ENCODE results near the gene CSNK1G2. TPM values are rescaled to one million over a fixed set of nuclear protein-coding genes. Genes with fewer than 3 reads are reported as not detected.
A peak's percentile ranks its signal among the peaks of the same experiment; 100 is the strongest.
"Not testable (repeated sequence)": the region's sequence is repeated elsewhere in the genome, so short reads cannot be mapped to it uniquely, and the experiment has no call there.

Gene CSNK1G2
- total RNA-seq, 3 donors from 2014 or later: 31.5 to 76.7 (median 68.2) TPM

DNA sequence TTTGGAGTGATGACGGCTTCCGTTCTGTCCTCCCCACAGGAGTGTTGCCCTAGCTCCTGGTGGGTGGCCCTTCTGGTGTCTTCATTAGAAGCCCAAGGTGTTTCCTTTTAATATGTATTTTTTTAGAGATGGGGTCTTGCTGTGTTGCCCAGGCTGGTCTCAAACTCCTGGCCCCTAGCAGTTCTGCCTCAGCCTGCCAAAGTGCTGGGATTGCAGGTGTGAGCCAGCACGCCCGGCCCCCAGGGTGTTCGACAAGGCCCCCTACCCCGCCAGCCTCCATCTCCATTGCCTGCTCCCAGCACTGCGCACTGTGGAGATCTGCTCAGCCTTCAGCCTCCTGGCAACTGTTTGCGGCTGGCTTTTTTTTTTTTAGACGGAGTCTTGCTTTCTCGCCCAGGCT is 43.4 kb downstream of the CSNK1G2 start:
- no peak overlapping the region for H3K27ac ChIP-seq
- intact Hi-C loops (cut with DNase I; ENCODE audit: low total_unique reads): no loop called here
- no peak for DNase-seq (ENCODE audit: low spot score in 2 of 2)
- H3K27me3 ChIP-seq: no peaks in the 10 kb centered on the region
- H3K9me3 ChIP-seq: no peaks in the 10 kb centered on the region
- no peaks in the 10 kb centered on the region for H3K4me1 ChIP-seq
- no peaks in the 10 kb centered on the region for H3K36me3 ChIP-seq
- no peak for TF ChIP-seq POLR2AphosphoS5 (IDR thresholded peaks at IDR 0.05)
- TF ChIP-seq CTCF (IDR thresholded peaks at IDR 0.05): no peak
- TF ChIP-seq POLR2A (IDR thresholded peaks at IDR 0.05): no peak
- no peak overlapping the region for H3K4me3 ChIP-seq

DNA sequence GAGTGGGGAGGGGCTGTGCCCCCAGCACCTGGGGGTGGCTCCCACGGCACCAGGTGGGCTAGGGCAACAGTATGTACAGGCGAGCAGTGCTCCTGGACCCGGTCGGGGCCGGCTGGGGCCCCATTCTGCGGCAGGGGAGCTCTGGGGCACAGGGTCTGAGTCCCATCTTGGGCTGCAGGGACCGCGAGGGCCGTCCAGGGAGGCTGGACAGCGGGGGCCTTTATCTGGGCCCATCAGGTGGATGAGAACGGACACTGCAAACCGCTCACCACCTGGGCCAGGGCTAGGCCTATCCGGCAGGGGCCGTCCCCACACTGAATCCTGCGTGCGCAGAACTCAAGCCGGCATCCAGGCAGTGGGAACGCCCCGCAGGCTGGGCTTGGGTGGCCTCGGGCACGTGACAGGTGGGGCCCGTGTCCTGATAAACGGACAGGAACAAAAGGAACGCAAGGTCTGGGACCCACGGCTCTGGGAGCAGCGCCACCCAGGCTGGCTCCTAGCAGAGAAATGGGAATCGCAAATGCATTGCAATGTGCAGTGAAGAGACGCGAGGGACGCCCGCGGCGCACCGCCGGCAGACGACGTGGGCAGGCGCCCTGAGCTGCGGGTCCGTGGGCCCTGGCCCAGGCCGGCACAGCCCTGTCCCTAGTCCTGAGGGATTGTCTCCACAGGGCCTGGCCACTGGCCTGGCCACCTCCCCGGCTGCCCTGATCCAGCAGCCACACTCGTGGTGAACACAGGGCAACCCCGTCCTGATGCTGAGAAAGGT is 44.8 kb downstream of the CSNK1G2 start:
- no peak for TF ChIP-seq POLR2AphosphoS5 (IDR thresholded peaks at IDR 0.05)
- TF ChIP-seq CTCF (IDR thresholded peaks at IDR 0.05): no peak
- no peak for TF ChIP-seq POLR2A (IDR thresholded peaks at IDR 0.05)
- Histone ChIP-seq H3K36me3 (peaks cover 8% of the 10 kb centered on the region), H3K4me3 (no peak overlapping the region), H3K9me3 (no peaks in the 10 kb centered on the region), H3K27ac (no peak overlapping the region), H3K4me1 (no peaks in the 10 kb centered on the region), H3K27me3 (no peaks in the 10 kb centered on the region)
- intact Hi-C loops (cut with DNase I; ENCODE audit: low total_unique reads): loop anchor here (1.0 kb wide), 1 partner anchor 35 kb away; no protein-coding TSS in a partner anchor
- DNase-seq (ENCODE audit: low spot score in 2 of 2): no peak

DNA sequence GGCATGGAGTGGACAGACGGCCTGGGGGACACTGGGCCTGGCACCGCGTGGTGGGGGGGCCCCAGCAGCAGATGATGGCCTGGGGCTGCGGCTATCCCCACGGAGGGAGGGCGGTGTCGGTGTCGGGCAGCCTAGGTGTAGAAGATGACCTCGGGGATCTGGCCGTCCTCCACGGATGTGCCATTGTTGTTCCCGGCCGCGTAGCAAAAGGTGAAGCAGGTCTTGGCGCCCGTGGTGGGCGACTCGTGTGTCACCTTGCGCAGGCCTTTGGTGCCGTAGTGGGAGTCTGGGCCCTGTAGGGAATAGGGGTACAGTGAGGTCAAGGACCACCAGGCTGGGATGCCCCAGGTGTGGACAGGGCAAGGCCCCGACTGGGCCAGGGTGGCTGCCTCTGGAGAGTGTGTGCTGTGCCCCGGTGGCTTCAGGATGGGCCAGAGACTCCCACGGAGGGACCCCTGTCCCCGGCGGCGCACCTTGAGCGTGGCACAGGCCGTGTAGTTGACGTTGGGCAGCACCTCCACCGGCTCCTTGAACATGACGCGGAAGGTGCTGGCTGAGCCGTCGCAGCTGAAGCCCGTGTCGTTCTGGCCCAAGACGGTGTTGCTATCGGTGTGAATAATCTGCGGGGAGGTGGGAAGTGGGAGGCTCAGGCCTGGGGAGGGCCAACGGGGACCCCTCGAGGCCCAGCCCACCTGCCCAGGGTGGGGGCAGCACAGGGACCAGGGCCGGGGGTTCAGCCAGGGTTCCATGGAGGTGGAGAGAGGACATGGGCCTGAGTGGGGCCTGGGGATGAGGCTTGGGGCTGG is 45.6 kb downstream of the CSNK1G2 start:
- Histone ChIP-seq H3K9me3 (no peaks in the 10 kb centered on the region), H3K4me3 (no peak overlapping the region), H3K27ac (no peak overlapping the region), H3K4me1 (no peaks in the 10 kb centered on the region), H3K36me3 (peaks cover 8% of the 10 kb centered on the region), H3K27me3 (no peaks in the 10 kb centered on the region)
- TF ChIP-seq POLR2AphosphoS5 (IDR thresholded peaks at IDR 0.05) (no peak), CTCF (IDR thresholded peaks at IDR 0.05) (no peak), POLR2A (IDR thresholded peaks at IDR 0.05) (no peak)
- no peak for DNase-seq (ENCODE audit: low spot score in 2 of 2)
- intact Hi-C loops (cut with DNase I; ENCODE audit: low total_unique reads): loop anchor here (1.0 kb wide), 1 partner anchor 36 kb away; no protein-coding TSS in a partner anchor

DNA sequence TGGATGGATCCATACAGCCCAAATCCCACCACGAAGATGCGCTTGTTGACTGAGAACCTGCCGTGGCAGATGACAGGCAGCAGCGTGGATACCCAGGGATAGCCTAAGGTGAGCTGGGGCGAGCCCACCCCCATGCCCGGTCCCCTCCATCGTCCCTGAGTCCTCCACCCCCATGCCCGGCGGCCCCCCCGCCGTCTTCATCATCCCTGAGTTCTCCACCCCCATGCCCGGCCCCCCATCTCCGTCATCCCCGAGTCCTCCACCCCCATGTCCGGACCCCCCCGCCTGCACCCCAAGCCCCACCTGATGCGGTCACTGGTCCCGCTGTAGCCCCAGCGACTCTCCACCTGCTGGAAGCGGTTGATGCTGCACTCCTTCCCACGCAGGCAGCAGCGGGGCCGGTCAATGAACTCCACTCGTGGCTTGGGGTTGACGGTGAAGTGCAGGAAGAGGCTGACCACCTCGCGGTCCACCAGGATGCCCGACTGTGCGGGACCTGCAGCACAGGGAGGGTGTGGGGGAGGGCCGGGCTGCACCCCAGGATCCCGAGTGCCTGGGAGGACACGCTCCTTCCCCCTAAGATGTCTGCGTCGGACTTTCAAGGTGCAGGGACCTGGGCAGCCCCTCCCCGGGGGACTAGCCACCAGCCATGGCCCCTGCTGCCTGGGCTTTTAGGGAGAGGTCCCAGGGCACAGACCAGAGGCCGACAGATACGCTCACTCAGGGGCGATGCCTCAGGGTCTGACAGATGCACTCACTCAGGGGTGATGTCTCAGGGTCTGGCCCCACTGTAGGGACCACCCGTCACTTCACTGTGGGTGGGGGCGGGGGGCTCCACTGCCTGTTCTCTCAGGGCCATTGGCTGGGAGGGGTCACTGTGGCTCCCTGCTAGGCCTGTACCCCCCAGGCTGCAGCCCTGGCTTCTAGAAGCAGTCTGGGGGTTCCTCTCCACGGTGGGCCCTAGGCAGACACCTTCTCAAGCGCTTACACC is 46.5 kb downstream of the CSNK1G2 start:
- H3K27ac ChIP-seq: no peak overlapping the region
- no peaks in the 10 kb centered on the region for H3K27me3 ChIP-seq
- no peak overlapping the region for H3K4me3 ChIP-seq
- H3K9me3 ChIP-seq: no peaks in the 10 kb centered on the region
- H3K36me3 ChIP-seq: peaks cover 8% of the 10 kb centered on the region
- TF ChIP-seq POLR2A (IDR thresholded peaks at IDR 0.05) (no peak), POLR2AphosphoS5 (IDR thresholded peaks at IDR 0.05) (no peak), CTCF (IDR thresholded peaks at IDR 0.05) (no peak)
- no peak for DNase-seq (ENCODE audit: low spot score in 2 of 2)
- intact Hi-C loops (cut with DNase I; ENCODE audit: low total_unique reads): no loop called here
- H3K4me1 ChIP-seq: no peaks in the 10 kb centered on the region

DNA sequence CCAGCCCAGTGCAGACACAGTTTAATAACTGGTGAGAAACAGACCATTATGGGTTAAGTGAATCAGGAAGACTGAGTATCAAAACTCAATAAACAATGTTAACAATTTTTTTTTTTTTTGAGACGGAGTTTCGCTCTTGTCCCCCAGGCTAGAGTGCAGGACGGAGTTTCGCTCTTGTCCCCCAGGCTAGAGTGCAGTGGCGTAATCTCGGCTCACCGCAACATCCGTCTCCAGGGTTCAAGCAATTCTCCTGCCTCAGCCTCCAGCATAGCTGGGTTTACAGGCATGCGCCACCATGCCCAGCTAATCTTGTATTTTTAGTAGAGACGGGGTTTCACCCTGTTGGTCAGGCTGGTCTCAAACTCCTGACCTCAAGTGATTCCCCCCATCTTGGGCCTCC is 47.5 kb downstream of the CSNK1G2 start:
- H3K4me1 ChIP-seq; H3K9me3 ChIP-seq; H3K27me3 ChIP-seq; intact Hi-C loops (cut with DNase I; ENCODE audit: low total_unique reads); H3K4me3 ChIP-seq; H3K36me3 ChIP-seq; DNase-seq (ENCODE audit: low spot score in 2 of 2): not testable (repeated sequence)
- H3K27ac ChIP-seq: peak overlapping the region in 1 of 2 donors; percentile 9
